Measurements from ENCODE around the gene CBX3.

DNA sequence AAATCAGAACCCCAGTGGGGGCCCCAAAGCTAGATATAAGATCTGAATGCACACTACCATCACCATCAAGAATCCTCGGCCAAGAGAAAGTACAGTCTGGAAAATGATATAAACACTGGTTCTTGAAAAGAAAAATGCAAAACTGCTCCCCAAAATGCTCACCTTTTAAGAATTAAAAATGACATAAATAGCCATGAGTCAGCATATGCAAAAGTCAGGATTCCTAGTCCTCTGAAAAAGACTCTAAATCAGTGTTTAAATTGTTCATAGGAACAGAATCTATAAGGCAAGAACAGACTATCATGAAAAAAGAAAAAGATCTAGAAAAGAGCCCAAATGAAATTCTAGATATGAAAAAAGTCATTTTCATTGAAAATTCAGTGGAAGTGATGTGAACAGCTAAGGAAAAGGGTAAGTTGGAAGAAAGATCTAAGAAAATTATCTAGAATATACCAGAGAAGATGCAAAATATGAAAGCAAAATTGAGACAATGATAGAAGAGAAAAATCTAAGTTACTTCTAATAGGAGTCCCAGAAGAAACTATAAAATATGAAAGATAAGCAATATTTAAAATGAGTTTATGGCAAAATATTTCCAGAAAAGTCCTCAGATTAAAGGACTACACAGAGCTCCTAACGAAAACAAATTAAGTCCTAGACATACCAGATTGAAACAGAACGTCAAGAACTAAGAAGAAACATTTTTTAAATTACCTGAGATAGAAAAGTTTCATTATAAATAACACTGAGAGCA, 19.9 kb upstream of the CBX3 start:
- TF ChIP-seq, protein P1, sequence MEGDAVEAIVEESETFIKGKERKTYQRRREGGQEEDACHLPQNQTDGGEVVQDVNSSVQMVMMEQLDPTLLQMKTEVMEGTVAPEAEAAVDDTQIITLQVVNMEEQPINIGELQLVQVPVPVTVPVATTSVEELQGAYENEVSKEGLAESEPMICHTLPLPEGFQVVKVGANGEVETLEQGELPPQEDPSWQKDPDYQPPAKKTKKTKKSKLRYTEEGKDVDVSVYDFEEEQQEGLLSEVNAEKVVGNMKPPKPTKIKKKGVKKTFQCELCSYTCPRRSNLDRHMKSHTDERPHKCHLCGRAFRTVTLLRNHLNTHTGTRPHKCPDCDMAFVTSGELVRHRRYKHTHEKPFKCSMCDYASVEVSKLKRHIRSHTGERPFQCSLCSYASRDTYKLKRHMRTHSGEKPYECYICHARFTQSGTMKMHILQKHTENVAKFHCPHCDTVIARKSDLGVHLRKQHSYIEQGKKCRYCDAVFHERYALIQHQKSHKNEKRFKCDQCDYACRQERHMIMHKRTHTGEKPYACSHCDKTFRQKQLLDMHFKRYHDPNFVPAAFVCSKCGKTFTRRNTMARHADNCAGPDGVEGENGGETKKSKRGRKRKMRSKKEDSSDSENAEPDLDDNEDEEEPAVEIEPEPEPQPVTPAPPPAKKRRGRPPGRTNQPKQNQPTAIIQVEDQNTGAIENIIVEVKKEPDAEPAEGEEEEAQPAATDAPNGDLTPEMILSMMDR (IDR thresholded peaks at IDR 0.05) = no peak
- no peak for TF ChIP-seq POLR2AphosphoS5 (IDR thresholded peaks at IDR 0.05)
